HepG2 (cell line): Measurements from ENCODE around the gene MGAT2. TPM values are rescaled to one million over a fixed set of nuclear protein-coding genes. Genes with fewer than 3 reads are reported as not detected.

Source experiments
- ATAD3A ChIP-seq: sonication (generic); formaldehyde crosslinking; IDR thresholded peaks from 2 replicates; pipeline ENCODE4 v1.4.0; 2020; ENCODE audit warnings: missing genetic modification reagents
- CEBPB ChIP-seq: IDR thresholded peaks from 2 replicates; pipeline ENCODE4 v1.6.1; 2011; ENCODE audit warnings: low read depth, low read length, improper control_type of control experiment, borderline replicate concordance
- CHD4 ChIP-seq: fragments of 200-600 bp; sonication (generic); IDR thresholded peaks from 2 replicates; pipeline ENCODE4 v1.7.0; 2017; ENCODE audit warnings: mild to moderate bottlenecking, low read length, borderline replicate concordance
- CREB1 ChIP-seq, 2 experiments: fragments of 450-650 bp in 1 of 2; IDR thresholded peaks; 2 replicates each; pipeline ENCODE4 v1.6.1; 2016 to 2017; ENCODE audit warnings: control low read depth in 1 of 2, mild to moderate bottlenecking in 1 of 2, missing compliant biosample characterization in 1 of 2, missing genetic modification characterization in 1 of 2
- FOXO1 ChIP-seq: sonication (generic); formaldehyde crosslinking; IDR thresholded peaks from 2 replicates; pipeline ENCODE4 v1.4.0; 2020; ENCODE audit warnings: missing genetic modification reagents
- GZF1 ChIP-seq: sonication (generic); formaldehyde crosslinking; IDR thresholded peaks from 2 replicates; pipeline ENCODE4 v1.5.1; 2020; ENCODE audit warnings: mild to moderate bottlenecking, missing genetic modification reagents
- HNF4A ChIP-seq: sonication (generic); formaldehyde crosslinking; IDR thresholded peaks from 2 replicates; pipeline ENCODE4 v1.4.0; 2020; ENCODE audit warnings: missing genetic modification reagents
- HNRNPH1 ChIP-seq: fragments of 200-400 bp; formaldehyde crosslinking; optimal IDR thresholded peaks from 2 replicates; pipeline ENCODE3; 2017; ENCODE audit warnings: mild to moderate bottlenecking, low read depth, low read length
- JUND ChIP-seq: sonication (generic); formaldehyde crosslinking; IDR thresholded peaks from 2 replicates; pipeline ENCODE4 v1.8.0; 2022; ENCODE audit warnings: mild to moderate bottlenecking, missing genetic modification reagents
- KLF16 ChIP-seq, 2 experiments: sonication (generic) in 1 of 2; formaldehyde crosslinking in 1 of 2; IDR thresholded peaks; 2 replicates each; pipeline versions ENCODE4 v1.6.1 to v1.8.0; 2016 to 2023; ENCODE audit warnings: missing genetic modification reagents in 2 of 2, missing compliant biosample characterization in 1 of 2
- MAFG ChIP-seq: sonication (generic); formaldehyde crosslinking; IDR thresholded peaks from 2 replicates; pipeline ENCODE4 v1.5.1; 2020; ENCODE audit warnings: mild to moderate bottlenecking, missing genetic modification reagents
- MIXL1 ChIP-seq: IDR thresholded peaks from 2 replicates; pipeline ENCODE4 v1.6.1; 2016
- NPAS2 ChIP-seq: sonication (generic); formaldehyde crosslinking; IDR thresholded peaks from 2 replicates; pipeline ENCODE4 v1.8.0; 2022; ENCODE audit warnings: mild to moderate bottlenecking, missing genetic modification reagents, borderline replicate concordance
- PAWR ChIP-seq: sonication (generic); formaldehyde crosslinking; IDR thresholded peaks from 2 replicates; pipeline ENCODE4 v1.4.0; 2020; ENCODE audit warnings: missing genetic modification reagents, mild to moderate bottlenecking, borderline replicate concordance
- PCBP1 ChIP-seq: fragments of 200-400 bp; formaldehyde crosslinking; IDR thresholded peaks from 2 replicates; pipeline ENCODE4 v1.6.1; 2017; ENCODE audit warnings: mild to moderate bottlenecking, low read depth, low read length, borderline replicate concordance
- POGZ ChIP-seq: sonication (generic); formaldehyde crosslinking; IDR thresholded peaks from 2 replicates; pipeline ENCODE4 v1.4.0; 2020; ENCODE audit warnings: mild to moderate bottlenecking, missing genetic modification reagents
- RFX3 ChIP-seq: IDR thresholded peaks from 2 replicates; pipeline ENCODE4 v1.6.1; 2016; ENCODE audit warnings: missing biosample characterization, missing genetic modification reagents
- RORA ChIP-seq: sonication (generic); formaldehyde crosslinking; IDR thresholded peaks from 2 replicates; pipeline ENCODE4 v1.5.0; 2020; ENCODE audit warnings: mild to moderate bottlenecking, missing genetic modification reagents, moderate library complexity
- ZBTB1 ChIP-seq: sonication (generic); formaldehyde crosslinking; IDR thresholded peaks from 2 replicates; pipeline ENCODE4 v1.4.0; 2020; ENCODE audit warnings: missing genetic modification reagents, borderline replicate concordance
- ZNF30 ChIP-seq: sonication (generic); formaldehyde crosslinking; IDR thresholded peaks from 2 replicates; pipeline ENCODE4 v1.5.0; 2020; ENCODE audit warnings: mild to moderate bottlenecking, missing genetic modification reagents
- ZNF598 ChIP-seq: sonication (generic); formaldehyde crosslinking; IDR thresholded peaks from 2 replicates; pipeline ENCODE4 v1.5.1; 2020; ENCODE audit warnings: mild to moderate bottlenecking, missing genetic modification reagents, borderline replicate concordance
- ZNF629 ChIP-seq: sonication (generic); formaldehyde crosslinking; conservative IDR thresholded peaks from 2 replicates; pipeline ENCODE4 v1.5.0; 2020; ENCODE audit warnings: missing genetic modification reagents
- ZNF891 ChIP-seq: sonication (generic); formaldehyde crosslinking; IDR thresholded peaks from 2 replicates; pipeline ENCODE4 v1.5.0; 2020; ENCODE audit warnings: mild to moderate bottlenecking, missing genetic modification reagents
- polyA plus RNA-seq, 8 experiments: library from polyadenylated mRNA; depleted of rRNA in 3 of 8; stranded (reverse) in 7 of 8; unstranded in 1 of 8; fragments of >200 nt; fragmentation: Illumina TruSeq in 4 of 8; extraction: Trizol in 4 of 8; gene quantifications; 2 replicates each; pipeline versions ENCODE4 v1.2.1 to v1.2.3, GENCODE V29; 2011 to 2016; ENCODE audit warnings: low read depth in 4 of 8, missing spikeins in 1 of 8, mixed read lengths in 1 of 8; ENCODE audit not compliant: insufficient read depth in 1 of 8
- total RNA-seq, 5 experiments: library from RNA; depleted of rRNA; stranded (reverse); fragments of >200 nt; fragmentation: Illumina TruSeq; extraction: Trizol; gene quantifications; 2 replicates each; pipeline ENCODE4 v1.2.3, GENCODE V29; 2016; ENCODE audit warnings: low read depth in 1 of 5
- TF ChIP-seq, protein P1 (sequence below): sonication (generic); formaldehyde crosslinking; IDR thresholded peaks from 2 replicates; pipeline ENCODE4 v1.4.0; 2020; ENCODE audit warnings: mild to moderate bottlenecking, missing genetic modification reagents
- TF ChIP-seq, protein P2 (sequence below): IDR thresholded peaks from 2 replicates; pipeline ENCODE4 v1.6.1; 2016
- TF ChIP-seq, protein P3 (sequence below): sonication (generic); formaldehyde crosslinking; IDR thresholded peaks from 2 replicates; pipeline ENCODE4 v1.8.1; 2023; ENCODE audit warnings: mild to moderate bottlenecking, missing genetic modification reagents, borderline replicate concordance
- TF ChIP-seq, protein P4 (sequence below): IDR thresholded peaks from 2 replicates; pipeline ENCODE4 v1.6.1; 2016; ENCODE audit warnings: missing genetic modification reagents, missing compliant biosample characterization
- TF ChIP-seq, protein P5 (sequence below): sonication (generic); formaldehyde crosslinking; IDR thresholded peaks from 2 replicates; pipeline ENCODE4 v1.8.1; 2023; ENCODE audit warnings: missing genetic modification reagents, mild to moderate bottlenecking, borderline replicate concordance

MGAT2 gene
- total and polyA plus RNA-seq, 2 of the 13 experiments (the other 11 are each of a cell fraction or from before 2014, with no cell fraction given): 12.9 to 51.9 TPM

DNA sequence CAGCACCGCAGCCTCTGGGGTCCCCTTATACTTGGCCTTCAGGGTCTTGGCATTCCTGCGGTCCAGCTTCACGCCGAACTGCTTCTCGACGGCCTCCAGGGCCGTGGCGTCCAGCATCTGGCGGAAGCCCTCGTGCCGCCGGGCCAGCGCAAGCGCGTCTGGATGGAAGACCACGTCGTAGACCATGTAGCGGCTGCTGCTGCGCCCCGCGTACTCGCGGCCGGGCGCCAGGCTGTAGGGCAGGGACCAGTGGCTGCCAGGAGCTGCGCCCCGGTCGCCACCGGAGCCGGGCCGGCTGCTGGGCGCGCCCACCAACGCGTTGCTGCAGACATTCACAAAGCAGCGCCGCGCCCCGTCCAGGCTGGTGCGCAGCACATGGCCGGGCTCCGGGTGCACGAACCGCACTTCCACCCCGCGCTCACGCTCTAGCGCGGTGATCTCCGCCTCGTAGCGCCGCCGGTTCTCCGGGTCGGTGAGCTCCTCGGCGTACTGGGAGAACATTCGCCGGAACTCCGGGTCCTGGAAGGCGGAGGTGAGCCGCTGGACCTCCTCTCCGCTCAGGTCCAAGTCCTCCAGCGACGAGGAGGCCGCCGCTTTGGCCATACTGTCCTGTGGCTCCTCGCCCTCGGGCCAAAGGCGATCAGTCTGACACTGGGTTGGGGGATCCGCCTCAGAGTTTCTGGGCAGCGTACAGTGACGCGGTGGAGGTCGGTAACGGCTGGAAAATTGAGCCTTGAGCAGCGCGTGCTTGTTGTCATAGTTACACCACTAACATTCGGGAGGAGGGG is 14.1 kb downstream of the MGAT2 start, which contains the start of gene DNAAF2 (continued):
- TF ChIP-seq PCBP1 (0 out of 2 replicates have a peak, but pooled peaks have one; percentile 18), RORA (CRISPR knock-in tag) (no peak), POGZ (peak; percentile 32; the same call in 1 of the 2 replicates), ATAD3A (CRISPR knock-in tag) (no peak), RFX3 (CRISPR knock-in tag) (peak; percentile 90), MAFG (CRISPR knock-in tag) (no peak), HNF4A (no peak), FOXO1 (CRISPR knock-in tag) (no peak), NPAS2 (CRISPR knock-in tag) (no peak), PAWR (CRISPR knock-in tag) (no peak), CEBPB (no peak), GZF1 (CRISPR knock-in tag) (no peak), CREB1 (IDR thresholded peaks at IDR 0.05) (peak; percentile 73; the same call in 1 of the 2 replicates), CREB1 (CRISPR knock-in tag; IDR thresholded peaks at IDR 0.05) (no peak), CHD4 (no peak), ZNF629 (CRISPR knock-in tag) (no peak), JUND (CRISPR knock-in tag) (no peak), KLF16 (CRISPR knock-in tag; IDR thresholded peaks at IDR 0.05) (no peak; a peak in 1 of 4 replicates), ZBTB1 (no peak), MIXL1 (no peak), HNRNPH1 (no peak), ZNF598 (0 out of 2 replicates have a peak, but pooled peaks have one; percentile 84), ZNF30 (CRISPR knock-in tag) (peak; percentile 89; the same call in 1 of the 2 replicates), ZNF891 (no peak)
- TF ChIP-seq, protein P1, sequence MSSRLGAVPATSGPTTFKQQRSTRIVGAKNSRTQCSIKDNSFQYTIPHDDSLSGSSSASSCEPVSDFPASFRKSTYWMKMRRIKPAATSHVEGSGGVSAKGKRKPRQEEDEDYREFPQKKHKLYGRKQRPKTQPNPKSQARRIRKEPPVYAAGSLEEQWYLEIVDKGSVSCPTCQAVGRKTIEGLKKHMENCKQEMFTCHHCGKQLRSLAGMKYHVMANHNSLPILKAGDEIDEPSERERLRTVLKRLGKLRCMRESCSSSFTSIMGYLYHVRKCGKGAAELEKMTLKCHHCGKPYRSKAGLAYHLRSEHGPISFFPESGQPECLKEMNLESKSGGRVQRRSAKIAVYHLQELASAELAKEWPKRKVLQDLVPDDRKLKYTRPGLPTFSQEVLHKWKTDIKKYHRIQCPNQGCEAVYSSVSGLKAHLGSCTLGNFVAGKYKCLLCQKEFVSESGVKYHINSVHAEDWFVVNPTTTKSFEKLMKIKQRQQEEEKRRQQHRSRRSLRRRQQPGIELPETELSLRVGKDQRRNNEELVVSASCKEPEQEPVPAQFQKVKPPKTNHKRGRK (CRISPR knock-in tag): no peak
- TF ChIP-seq, protein P2, sequence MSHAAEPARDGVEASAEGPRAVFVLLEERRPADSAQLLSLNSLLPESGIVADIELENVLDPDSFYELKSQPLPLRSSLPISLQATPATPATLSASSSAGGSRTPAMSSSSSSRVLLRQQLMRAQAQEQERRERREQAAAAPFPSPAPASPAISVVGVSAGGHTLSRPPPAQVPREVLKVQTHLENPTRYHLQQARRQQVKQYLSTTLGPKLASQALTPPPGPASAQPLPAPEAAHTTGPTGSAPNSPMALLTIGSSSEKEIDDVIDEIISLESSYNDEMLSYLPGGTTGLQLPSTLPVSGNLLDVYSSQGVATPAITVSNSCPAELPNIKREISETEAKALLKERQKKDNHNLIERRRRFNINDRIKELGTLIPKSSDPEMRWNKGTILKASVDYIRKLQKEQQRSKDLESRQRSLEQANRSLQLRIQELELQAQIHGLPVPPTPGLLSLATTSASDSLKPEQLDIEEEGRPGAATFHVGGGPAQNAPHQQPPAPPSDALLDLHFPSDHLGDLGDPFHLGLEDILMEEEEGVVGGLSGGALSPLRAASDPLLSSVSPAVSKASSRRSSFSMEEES (CRISPR knock-in tag): peak; percentile 36; the same call in 1 of the 2 replicates
- TF ChIP-seq, protein P3, sequence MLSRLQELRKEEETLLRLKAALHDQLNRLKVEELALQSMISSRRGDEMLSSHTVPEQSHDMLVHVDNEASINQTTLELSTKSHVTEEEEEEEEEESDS (CRISPR knock-in tag): no peak
- TF ChIP-seq, protein P4, sequence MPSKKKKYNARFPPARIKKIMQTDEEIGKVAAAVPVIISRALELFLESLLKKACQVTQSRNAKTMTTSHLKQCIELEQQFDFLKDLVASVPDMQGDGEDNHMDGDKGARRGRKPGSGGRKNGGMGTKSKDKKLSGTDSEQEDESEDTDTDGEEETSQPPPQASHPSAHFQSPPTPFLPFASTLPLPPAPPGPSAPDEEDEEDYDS (CRISPR knock-in tag): no peak
- TF ChIP-seq, protein P5, sequence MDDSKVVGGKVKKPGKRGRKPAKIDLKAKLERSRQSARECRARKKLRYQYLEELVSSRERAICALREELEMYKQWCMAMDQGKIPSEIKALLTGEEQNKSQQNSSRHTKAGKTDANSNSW: no peak
